AG09319 (cell line): ENCODE results near the gene ACBD4.

ENCODE experiments used
- DNase-seq: peaks from one replicate; pipeline ENCODE4 v3.0.0-alpha.2; 2010; ENCODE audit warnings: low read depth; ENCODE audit errors: extremely low read depth
- CTCF ChIP-seq: IDR thresholded peaks from 2 replicates; pipeline ENCODE4 v1.5.1; 2011; ENCODE audit warnings: low read depth, mild to moderate bottlenecking, inconsistent platforms, low read length, moderate library complexity

ACBD4 gene

DNA sequence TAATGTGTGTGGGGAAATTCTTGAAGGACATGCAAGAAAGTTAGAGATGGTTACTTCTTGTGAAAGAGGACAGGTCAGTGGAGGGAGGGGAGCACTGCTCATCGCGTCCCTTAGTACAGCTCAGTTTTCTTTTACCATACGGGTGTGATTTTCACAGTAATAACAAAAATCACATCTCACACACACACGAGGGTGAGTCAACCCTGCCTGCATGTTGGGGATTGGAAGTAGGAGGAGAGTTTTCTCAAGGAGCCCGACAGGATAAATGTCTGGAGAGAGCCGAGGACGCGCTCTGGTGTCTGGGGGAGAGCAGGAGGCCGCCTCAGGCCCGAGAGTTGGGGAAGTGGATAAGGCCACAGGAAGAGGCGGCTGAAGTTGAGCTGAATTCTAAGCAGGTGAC, 19.6 kb upstream of the ACBD4 start:
- DNase-seq, result no peak
- no peak for TF ChIP-seq CTCF

- no peak for TF ChIP-seq CTCF
- DNase-seq, result no peak
Measured at GRCh38 chr17:45116434-45117016, 19.0 kb upstream of the ACBD4 start.

DNA sequence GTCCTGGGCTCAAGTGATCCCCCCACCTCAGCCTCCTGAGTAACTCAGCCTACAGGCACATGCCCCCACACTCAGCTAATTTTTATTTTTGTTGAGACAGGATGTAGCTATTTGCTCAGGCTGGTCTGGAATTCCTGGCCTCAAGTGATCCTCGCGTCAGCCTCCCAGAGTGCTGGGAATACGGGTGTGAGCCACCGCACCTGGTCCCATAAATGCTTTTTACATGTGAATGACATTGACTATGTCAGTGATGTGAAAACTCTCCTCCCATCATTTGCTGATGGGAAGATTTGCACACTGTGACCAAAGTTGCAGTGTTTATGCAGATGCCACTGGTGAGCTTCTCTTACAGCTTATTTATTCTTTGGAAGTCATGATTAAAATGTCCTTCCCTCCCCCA, 18.2 kb upstream of the ACBD4 start:
- no peak for DNase-seq
- TF ChIP-seq CTCF, result no peak

DNA sequence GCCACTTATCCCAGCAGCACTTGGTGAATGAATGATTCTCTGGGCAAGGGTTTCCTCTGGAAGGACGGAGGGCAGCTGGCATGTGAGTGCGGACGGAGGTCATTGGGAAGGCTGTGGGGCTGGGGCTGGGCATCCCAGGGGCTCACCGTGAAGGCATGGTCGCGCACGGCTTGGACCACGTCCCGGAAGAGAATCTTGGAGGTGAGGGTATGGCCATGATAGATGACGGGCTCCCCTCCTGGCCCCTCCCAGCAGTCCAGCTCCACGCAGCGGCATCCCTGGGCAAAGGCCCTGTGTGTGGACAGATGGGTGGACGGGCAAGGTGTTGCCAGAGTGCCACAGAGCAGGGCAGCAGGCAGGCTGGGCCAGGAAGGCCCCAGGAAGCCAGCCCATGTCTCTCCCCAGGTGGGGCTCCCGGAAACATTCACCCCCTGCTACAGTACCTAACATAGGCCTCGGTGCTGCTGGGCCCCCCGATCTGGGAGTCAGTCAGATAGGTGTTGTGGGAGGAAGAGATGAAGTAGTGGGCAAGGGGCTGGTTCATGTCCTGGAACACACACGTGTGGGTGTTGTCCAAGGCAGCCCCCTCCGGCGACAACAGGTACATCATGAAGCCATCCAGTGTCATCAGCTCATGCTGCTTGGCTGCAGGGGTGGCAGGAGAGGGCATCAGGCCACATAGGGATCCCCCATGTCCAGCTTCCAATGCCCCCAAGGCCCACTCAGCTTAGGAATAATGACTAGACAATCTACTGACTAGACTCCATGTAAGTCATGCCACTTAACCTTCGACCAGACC, 17.4 kb upstream of the ACBD4 start:
- TF ChIP-seq CTCF, result no peak
- no peak for DNase-seq

- TF ChIP-seq CTCF, result no peak
- DNase-seq, result no peak
Measured at GRCh38 chr17:45118691-45119090, 16.8 kb upstream of the ACBD4 start.

DNA sequence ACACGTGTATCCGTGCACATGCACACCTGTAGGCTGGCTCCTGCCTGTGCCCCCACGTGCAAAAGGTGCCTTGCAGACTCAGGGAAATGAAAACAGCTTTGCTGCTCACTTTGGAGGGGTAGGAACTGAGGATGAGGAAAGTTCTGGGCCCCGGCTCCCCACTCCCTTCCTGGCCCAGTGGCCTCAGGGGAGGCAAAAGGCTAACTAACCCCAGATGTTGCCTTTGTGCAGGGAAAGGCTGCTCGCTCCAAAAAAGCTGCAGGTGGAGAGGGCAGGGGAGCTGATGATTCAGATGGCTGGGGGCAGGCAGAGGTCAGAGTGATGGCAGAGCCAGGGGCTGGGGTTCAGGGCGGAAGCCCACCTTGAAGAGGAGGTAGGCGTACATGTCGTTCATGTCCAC, 15.5 kb upstream of the ACBD4 start:
- TF ChIP-seq CTCF, result no peak
- no peak for DNase-seq

GRCh38 chr17:45120558-45120957, 14.9 kb upstream of the ACBD4 start:
- no peak for TF ChIP-seq CTCF
- DNase-seq, result no peak
